ENCODE results near the gene AKAP9. TPM values are rescaled to one million over a fixed set of nuclear protein-coding genes. Genes with fewer than 3 reads are reported as not detected.
A peak's percentile ranks its signal among the peaks of the same experiment; 100 is the strongest.

Gene AKAP9
- total RNA-seq, 2 donors from 2014 or later, result 70.0 to 93.9 TPM

DNA sequence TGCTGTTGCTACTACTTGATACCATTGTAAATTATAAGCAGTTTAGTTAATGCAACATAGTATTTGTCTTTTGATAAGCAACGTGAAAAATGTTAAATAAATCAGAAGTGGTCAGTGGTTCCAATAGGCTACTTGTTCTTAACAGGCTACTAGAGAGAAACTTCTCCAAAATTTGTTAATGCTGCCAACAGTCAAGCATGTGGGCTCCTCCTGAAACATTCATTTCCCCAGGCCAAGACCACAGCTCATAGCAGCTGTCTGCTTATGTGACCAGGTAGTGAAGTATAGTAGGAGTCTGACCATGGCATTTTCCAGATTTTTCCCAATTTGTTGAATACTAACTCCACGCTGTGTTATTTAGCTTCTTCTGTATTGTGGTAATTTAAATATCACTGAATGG is 112.7 kb downstream of the AKAP9 start:
- ATAC-seq (no peak), DNase-seq (no peak)
- no peak for TF ChIP-seq CTCF (IDR thresholded peaks at IDR 0.05)
- no peak for TF ChIP-seq POLR2A (IDR thresholded peaks at IDR 0.05)
- intact Hi-C loops (cut with DNase I), result no loop called here
- H3K27me3 ChIP-seq, result no peaks in the 10 kb centered on the region
- H3K9me3 ChIP-seq, result no peaks in the 10 kb centered on the region
- H3K4me1 ChIP-seq, result peaks cover 30% of the 10 kb centered on the region
- H3K27ac ChIP-seq, result peak overlapping the region in 1 of 4 donors; percentile 23
- no peak overlapping the region for H3K4me3 ChIP-seq
- WGBS, 2 donors, result 50 to 60% methylated on average over 2 of the region's 2 CpGs
- peaks cover 0 to 5% of the 10 kb centered on the region in 2 donors for H3K36me3 ChIP-seq (replicated peaks in 1 of 2; ENCODE audit: insufficient read depth in 1 of 2, low read depth in 2 of 2)

GRCh38 chr7:92056286-92056685 is 115.6 kb downstream of the AKAP9 start:
- intact Hi-C loops (cut with DNase I), result no loop called here
- DNase-seq, result no peak
- H3K9me3 ChIP-seq, result no peaks in the 10 kb centered on the region
- no peak for TF ChIP-seq CTCF (IDR thresholded peaks at IDR 0.05)
- TF ChIP-seq POLR2A (IDR thresholded peaks at IDR 0.05), result no peak
- ATAC-seq, result no peak
- H3K4me1 ChIP-seq, result peaks cover 45% of the 10 kb centered on the region
- H3K36me3 ChIP-seq (replicated peaks in 1 of 2; ENCODE audit: insufficient read depth in 1 of 2, low read depth in 2 of 2), result no peaks in the 10 kb centered on the region
- H3K27me3 ChIP-seq, result no peaks in the 10 kb centered on the region
- 4 to 19% methylated on average over 1 of the region's 1 CpG for WGBS, 2 donors
- H3K4me3 ChIP-seq, result no peak overlapping the region
- peak overlapping the region in 3 of 4 donors; percentile 49 to 78 (median 49) for H3K27ac ChIP-seq

DNA sequence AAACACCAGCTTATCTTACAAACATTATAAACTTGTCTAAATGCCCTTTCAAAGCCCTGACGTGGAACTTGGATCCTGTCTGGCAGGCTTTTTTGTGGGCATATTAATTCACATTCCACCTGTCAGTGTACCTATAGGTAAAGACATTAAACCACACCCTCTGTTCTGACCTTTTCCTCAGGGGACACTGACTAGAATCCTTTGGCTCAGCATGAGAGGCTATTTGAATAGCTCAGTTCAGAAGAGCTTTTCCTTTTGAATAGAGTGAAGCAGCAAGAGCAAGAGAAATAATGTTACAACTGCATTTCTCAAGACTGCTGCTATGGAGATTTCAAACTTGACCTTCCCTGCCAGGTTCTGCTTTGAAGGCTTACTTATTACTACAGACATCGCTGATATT is 116.7 kb downstream of the AKAP9 start:
- DNase-seq, result peak in 2 of 4 donors; percentile 16 to 32
- H3K4me1 ChIP-seq, result peaks cover 45% of the 10 kb centered on the region
- WGBS, 2 donors, result 11 to 16% methylated on average over 2 of the region's 2 CpGs

GRCh38 chr7:92058040-92058439 is 117.4 kb downstream of the AKAP9 start:
- intact Hi-C loops (cut with DNase I), result no loop called here
- Histone ChIP-seq H3K4me3 (no peak overlapping the region), H3K36me3 (replicated peaks in 1 of 2; ENCODE audit: insufficient read depth in 1 of 2, low read depth in 2 of 2) (no peaks in the 10 kb centered on the region), H3K27me3 (no peaks in the 10 kb centered on the region), H3K27ac (peak overlapping the region in 2 of 4 donors; percentile 22 to 78), H3K9me3 (no peaks in the 10 kb centered on the region), H3K4me1 (peaks cover 45% of the 10 kb centered on the region)
- ATAC-seq (no peak), DNase-seq (no peak)
- TF ChIP-seq POLR2A (IDR thresholded peaks at IDR 0.05), result no peak
- TF ChIP-seq CTCF (IDR thresholded peaks at IDR 0.05), result no peak
- WGBS, 2 donors, result 32 to 36% methylated on average over 5 of the region's 5 CpGs

More for the DNA sequence above, 116.7 kb downstream of the AKAP9 start:
- Histone ChIP-seq H3K9me3 (no peaks in the 10 kb centered on the region), H3K36me3 (replicated peaks in 1 of 2; ENCODE audit: insufficient read depth in 1 of 2, low read depth in 2 of 2) (no peaks in the 10 kb centered on the region), H3K27ac (peak overlapping the region in 3 of 4 donors; percentile 49 to 78 (median 71)), H3K27me3 (no peaks in the 10 kb centered on the region), H3K4me3 (no peak overlapping the region)
- no peak for TF ChIP-seq CTCF (IDR thresholded peaks at IDR 0.05)
- no peak for TF ChIP-seq POLR2A (IDR thresholded peaks at IDR 0.05)
- peak; percentile 72 for ATAC-seq
- intact Hi-C loops (cut with DNase I), result no loop called here

- no peaks in the 10 kb centered on the region for H3K36me3 ChIP-seq (replicated peaks in 1 of 2; ENCODE audit: insufficient read depth in 1 of 2, low read depth in 2 of 2)
- intact Hi-C loops (cut with DNase I), result no loop called here
- H3K9me3 ChIP-seq, result no peaks in the 10 kb centered on the region
- peak overlapping the region in 3 of 4 donors; percentile 6 to 78 (median 22) for H3K27ac ChIP-seq
- H3K27me3 ChIP-seq, result no peaks in the 10 kb centered on the region
- ATAC-seq (no peak), DNase-seq (no peak)
- peaks cover 39% of the 10 kb centered on the region for H3K4me1 ChIP-seq
- 22 to 24% methylated on average over 2 of the region's 2 CpGs for WGBS, 2 donors
- no peak overlapping the region for H3K4me3 ChIP-seq
- TF ChIP-seq CTCF (IDR thresholded peaks at IDR 0.05) (no peak), POLR2A (IDR thresholded peaks at IDR 0.05) (no peak)
Observed at GRCh38 chr7:92058899-92059298, 118.2 kb downstream of the AKAP9 start.

All from body of pancreas (tissue), 4 donors.